Uterus (tissue), 4 donors: ENCODE data around the gene ZNF407. TPM values are rescaled to one million over a fixed set of nuclear protein-coding genes. Genes with fewer than 3 reads are reported as not detected.

ENCODE experiments used
- DNase-seq, 2 donors: peaks; one replicate each; pipeline ENCODE4 v3.0.0-alpha.2; 2019 to 2020
- H3K27ac ChIP-seq, 2 donors: fragments of 200-600 bp; sonication (generic); 1 replicate in 1 of 2; 2 replicates in 1 of 2; pipeline ENCODE4 v1.5.1; 2016 to 2018
- H3K27me3 ChIP-seq, 2 donors: fragments of 200-600 bp; sonication (generic); one replicate each; pipeline ENCODE4 v1.5.1; 2018 to 2019; ENCODE audit warnings: control low read depth in 1 of 2
- H3K36me3 ChIP-seq, 2 donors: fragments of 200-600 bp; sonication (generic); one replicate each; pipeline ENCODE4 v1.5.1; 2019; ENCODE audit warnings: control low read depth in 1 of 2
- H3K4me1 ChIP-seq, 2 donors: fragments of 200-600 bp; sonication (generic); one replicate each; pipeline ENCODE4 v1.5.1; 2018 to 2019; ENCODE audit warnings: control low read depth in 1 of 2
- H3K4me3 ChIP-seq, 2 donors: fragments of 200-600 bp; sonication (generic); 1 replicate in 1 of 2; 2 replicates in 1 of 2; pipeline ENCODE4 v1.5.1; 2018 to 2019; ENCODE audit warnings: mild to moderate bottlenecking in 1 of 2
- H3K9me3 ChIP-seq, 2 donors: fragments of 200-600 bp; sonication (generic); one replicate each; pipeline ENCODE4 v1.5.1; 2019; ENCODE audit warnings: control low read depth in 1 of 2
- CTCF ChIP-seq, 4 experiments: fragments of 200-600 bp in 2 of 4; fragments of 450-650 bp in 2 of 4; sonication (generic) in 2 of 4; IDR thresholded peaks; one replicate each; pipeline ENCODE4 v1.5.1; 2016 to 2019; ENCODE audit warnings: antibody characterized with exemption in 4 of 4, mild to moderate bottlenecking in 2 of 4, moderate library complexity in 1 of 4
- POLR2A ChIP-seq, 2 donors: fragments of 450-650 bp; IDR thresholded peaks; one replicate each; pipeline ENCODE4 v1.6.1; 2016; ENCODE audit warnings: antibody characterized with exemption in 2 of 2, mild to moderate bottlenecking in 1 of 2, moderate library complexity in 1 of 2
- intact Hi-C: fragments of 100-400 bp; cut with DNase I; formaldehyde crosslinking; loops from one replicate; pipeline ENCODE4 v1.15.1; 2023; ENCODE audit warnings: low total_unique reads
- total RNA-seq, 4 donors: library from RNA; depleted of rRNA in 3 of 4; stranded (reverse); fragments of >200 nt in 3 of 4; gene quantifications; one replicate each; pipeline versions ENCODE4 v1.1.0 to v1.2.4, GENCODE V29; 2014 to 2023
- donor health status: DM: yes; HTN: yes; CAD: no.

ZNF407 gene
- total RNA-seq, 4 donors from 2014 or later, result 10.6 to 38.9 (median 23.7) TPM

GRCh38 chr18:75034937-75035336 lies 437.3 kb downstream of the ZNF407 start:
- Histone ChIP-seq H3K9me3 (no peaks in the 10 kb centered on the region), H3K27ac (no peak overlapping the region), H3K4me1 (no peaks in the 10 kb centered on the region), H3K27me3 (no peaks in the 10 kb centered on the region), H3K36me3 (no peaks in the 10 kb centered on the region), H3K4me3 (no peak overlapping the region)
- no peak for DNase-seq
- TF ChIP-seq CTCF (IDR thresholded peaks at IDR 0.05), result no peak
- TF ChIP-seq POLR2A (IDR thresholded peaks at IDR 0.05), result no peak
- intact Hi-C loops, result no loop called here

GRCh38 chr18:75035928-75036327 lies 438.3 kb downstream of the ZNF407 start:
- Histone ChIP-seq H3K36me3 (no peaks in the 10 kb centered on the region), H3K4me1 (no peaks in the 10 kb centered on the region), H3K27me3 (no peaks in the 10 kb centered on the region), H3K4me3 (no peak overlapping the region), H3K9me3 (no peaks in the 10 kb centered on the region), H3K27ac (no peak overlapping the region)
- DNase-seq, result no peak
- intact Hi-C loops, result no loop called here
- TF ChIP-seq POLR2A (IDR thresholded peaks at IDR 0.05) (no peak), CTCF (IDR thresholded peaks at IDR 0.05) (no peak)

GRCh38 chr18:75036917-75037688 lies 439.4 kb downstream of the ZNF407 start:
- Histone ChIP-seq H3K4me1 (no peaks in the 10 kb centered on the region), H3K27ac (no peak overlapping the region), H3K4me3 (no peak overlapping the region), H3K36me3 (no peaks in the 10 kb centered on the region), H3K9me3 (no peaks in the 10 kb centered on the region), H3K27me3 (no peaks in the 10 kb centered on the region)
- TF ChIP-seq CTCF (IDR thresholded peaks at IDR 0.05) (no peak), POLR2A (IDR thresholded peaks at IDR 0.05) (no peak)
- no peak for DNase-seq
- intact Hi-C loops, result no loop called here

GRCh38 chr18:75037689-75037955 lies 440.0 kb downstream of the ZNF407 start:
- no peaks in the 10 kb centered on the region for H3K36me3 ChIP-seq
- no peak for TF ChIP-seq CTCF (IDR thresholded peaks at IDR 0.05)
- TF ChIP-seq POLR2A (IDR thresholded peaks at IDR 0.05), result no peak
- H3K9me3 ChIP-seq, result no peaks in the 10 kb centered on the region
- H3K27me3 ChIP-seq, result no peaks in the 10 kb centered on the region
- no peaks in the 10 kb centered on the region for H3K4me1 ChIP-seq
- no peak overlapping the region for H3K27ac ChIP-seq
- no peak overlapping the region for H3K4me3 ChIP-seq
- intact Hi-C loops, result no loop called here
- no peak for DNase-seq

- TF ChIP-seq CTCF (IDR thresholded peaks at IDR 0.05) (no peak), POLR2A (IDR thresholded peaks at IDR 0.05) (no peak)
- Histone ChIP-seq H3K9me3 (no peaks in the 10 kb centered on the region), H3K4me1 (no peaks in the 10 kb centered on the region), H3K4me3 (no peak overlapping the region), H3K27me3 (no peaks in the 10 kb centered on the region), H3K27ac (no peak overlapping the region), H3K36me3 (no peaks in the 10 kb centered on the region)
- intact Hi-C loops, result no loop called here
- no peak for DNase-seq
Measured at GRCh38 chr18:75041586-75041985, 443.9 kb downstream of the ZNF407 start.
